GM19452 (cell line): Measurements from ENCODE around the gene FKBP1B.
"Not testable (repeated sequence)": the region's sequence is repeated elsewhere in the genome, so short reads cannot be mapped to it uniquely, and the experiment has no call there.

Source experiments
- ATAC-seq: cut with Tn5 transposase; IDR thresholded peaks from one replicate; pipeline ENCODE4 v1.9.1; 2021; ENCODE audit not compliant: unreplicated experiment

The FKBP1B gene

DNA sequence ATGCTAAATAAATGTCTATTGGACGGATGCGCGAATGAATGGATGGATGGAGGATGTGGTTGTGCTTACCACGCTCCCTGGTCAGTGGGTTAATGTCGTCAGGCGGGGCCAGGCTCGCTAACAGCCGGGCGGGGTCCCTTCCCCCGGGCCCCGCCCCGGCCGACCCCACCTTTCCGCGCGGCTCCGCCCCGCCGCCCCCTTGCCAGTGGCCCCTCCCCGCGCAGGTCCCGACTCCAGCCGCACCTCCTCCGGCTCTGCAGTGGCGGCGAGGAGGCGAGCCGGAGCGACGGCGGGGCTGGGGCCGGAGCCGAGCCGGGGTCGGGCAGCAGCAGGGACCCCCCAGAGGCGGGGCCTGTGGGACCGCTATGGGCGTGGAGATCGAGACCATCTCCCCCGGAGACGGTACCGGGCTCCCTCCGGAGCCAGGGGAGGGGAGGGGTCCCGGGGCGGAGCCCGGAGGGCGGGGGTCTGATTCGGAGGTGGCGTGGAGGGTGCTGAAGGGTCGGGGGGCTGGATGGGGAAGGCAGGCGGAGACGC is at the start of gene FKBP1B:
FKBP1B (plus strand) TSS at position 257 of the 537 bp plus-strand sequence; CDS start at position 366, 109 bp downstream.
- no peak for ATAC-seq

DNA sequence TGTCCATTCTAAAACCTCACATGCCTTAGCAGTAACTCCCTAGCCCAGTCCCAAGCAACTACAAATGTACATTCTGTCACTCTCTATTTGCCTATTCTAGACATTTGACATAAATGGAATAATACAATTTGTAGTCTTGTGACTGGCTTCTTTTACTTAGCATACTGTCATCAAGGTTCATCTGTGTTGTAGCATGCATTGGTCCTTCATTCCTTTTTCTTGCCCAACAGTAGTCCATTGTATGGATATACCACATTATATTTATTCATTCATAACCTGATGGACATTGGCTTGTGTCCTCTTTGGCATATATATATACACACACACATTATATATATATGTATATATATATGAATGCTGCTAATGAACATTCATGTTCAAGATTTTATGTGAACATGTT is 41.8 kb upstream of the FKBP1B start:
- no peak for ATAC-seq

DNA sequence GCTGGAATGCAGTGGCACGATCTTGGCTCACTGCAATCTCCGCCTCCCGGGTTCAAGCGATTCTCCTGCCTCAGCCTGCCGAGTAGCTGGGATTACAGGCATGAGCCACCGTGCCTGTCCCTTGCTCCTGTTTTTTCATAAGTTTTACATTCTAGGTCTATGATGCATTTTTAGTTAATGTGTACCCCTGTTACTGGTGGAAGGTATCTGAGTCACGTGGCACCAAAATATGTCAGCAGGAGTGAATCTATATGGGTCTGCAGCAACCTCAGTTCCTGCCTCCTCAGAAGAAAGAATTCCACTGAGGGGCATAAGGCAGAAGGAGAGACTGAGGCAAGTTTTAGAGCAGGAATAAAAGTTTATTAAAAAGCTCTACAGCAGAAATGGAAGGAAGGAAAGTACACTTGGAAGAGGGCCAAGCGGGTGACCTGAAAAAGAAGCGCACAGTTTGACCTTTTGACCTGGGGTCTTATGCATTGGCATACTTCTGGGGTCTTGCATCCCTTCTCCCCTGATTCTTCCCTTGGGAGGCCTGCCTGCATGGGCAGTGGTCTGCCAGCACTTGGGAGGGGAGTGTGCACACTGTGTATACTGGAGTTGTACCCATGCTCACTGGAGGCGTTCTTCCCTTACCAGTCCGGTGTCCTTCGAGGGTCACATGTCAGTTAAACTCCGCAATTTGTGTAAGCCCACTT is 40.7 kb upstream of the FKBP1B start:
- no peak for ATAC-seq

DNA sequence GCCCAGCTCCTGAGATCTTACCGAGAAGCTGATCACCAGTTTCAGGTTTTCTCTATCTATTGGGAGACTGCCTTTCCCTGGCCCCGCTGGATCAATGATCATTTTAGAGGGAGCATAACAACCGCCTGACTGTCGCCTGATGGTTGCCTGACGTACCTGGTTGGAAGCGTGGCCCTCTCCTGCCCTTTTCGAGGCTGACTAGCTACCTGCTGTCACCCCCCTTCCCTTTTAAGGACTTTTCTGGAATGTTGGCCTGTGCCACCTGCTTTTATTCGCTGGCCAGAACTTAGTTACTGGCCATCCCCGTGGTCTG is 40.2 kb upstream of the FKBP1B start:
- no peak for ATAC-seq

DNA sequence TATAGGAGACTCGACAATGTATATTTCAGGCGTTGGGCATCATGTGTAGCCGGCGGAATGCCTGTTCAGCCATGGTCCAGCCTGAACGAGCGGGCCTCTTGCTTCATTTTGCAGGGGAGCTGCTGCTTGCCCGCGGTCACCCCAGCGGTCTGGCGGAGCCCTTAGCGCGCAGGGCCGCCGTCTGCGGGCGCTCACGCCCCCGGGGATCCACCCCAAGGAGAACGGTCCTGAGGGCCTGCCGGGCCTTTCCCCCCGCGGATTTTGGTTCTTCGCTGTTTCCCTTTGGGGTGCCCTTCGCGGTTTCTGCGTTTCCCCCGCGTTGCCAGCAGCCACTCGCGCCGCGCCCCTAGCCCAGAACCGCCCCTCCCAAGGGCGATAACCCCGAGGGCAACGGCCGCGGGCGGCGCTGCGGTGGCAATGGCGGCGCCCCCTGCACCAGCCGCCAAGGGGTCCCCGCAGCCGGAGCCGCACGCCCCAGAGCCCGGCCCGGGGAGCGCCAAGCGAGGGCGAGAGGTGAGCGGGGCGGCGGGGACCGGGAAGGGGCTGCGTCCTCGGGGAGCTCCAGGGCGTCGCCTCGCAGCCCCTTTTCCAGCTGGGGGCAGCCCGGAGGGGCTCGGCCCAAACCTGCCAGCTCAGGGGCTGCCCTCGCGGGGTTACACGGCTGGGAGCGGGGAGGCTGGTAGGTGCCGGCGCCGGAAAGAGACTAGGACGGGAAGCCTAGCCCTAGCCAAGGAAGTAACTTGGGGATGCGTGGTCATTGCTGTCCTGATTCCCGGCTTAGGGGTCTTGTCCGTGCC is 39.7 kb upstream of the FKBP1B start, which contains the start of gene MFSD2B:
MFSD2B (plus strand) TSS at position 406 of the 797 bp plus-strand sequence; CDS start at position 418, 12 bp downstream.
- ATAC-seq: no peak

DNA sequence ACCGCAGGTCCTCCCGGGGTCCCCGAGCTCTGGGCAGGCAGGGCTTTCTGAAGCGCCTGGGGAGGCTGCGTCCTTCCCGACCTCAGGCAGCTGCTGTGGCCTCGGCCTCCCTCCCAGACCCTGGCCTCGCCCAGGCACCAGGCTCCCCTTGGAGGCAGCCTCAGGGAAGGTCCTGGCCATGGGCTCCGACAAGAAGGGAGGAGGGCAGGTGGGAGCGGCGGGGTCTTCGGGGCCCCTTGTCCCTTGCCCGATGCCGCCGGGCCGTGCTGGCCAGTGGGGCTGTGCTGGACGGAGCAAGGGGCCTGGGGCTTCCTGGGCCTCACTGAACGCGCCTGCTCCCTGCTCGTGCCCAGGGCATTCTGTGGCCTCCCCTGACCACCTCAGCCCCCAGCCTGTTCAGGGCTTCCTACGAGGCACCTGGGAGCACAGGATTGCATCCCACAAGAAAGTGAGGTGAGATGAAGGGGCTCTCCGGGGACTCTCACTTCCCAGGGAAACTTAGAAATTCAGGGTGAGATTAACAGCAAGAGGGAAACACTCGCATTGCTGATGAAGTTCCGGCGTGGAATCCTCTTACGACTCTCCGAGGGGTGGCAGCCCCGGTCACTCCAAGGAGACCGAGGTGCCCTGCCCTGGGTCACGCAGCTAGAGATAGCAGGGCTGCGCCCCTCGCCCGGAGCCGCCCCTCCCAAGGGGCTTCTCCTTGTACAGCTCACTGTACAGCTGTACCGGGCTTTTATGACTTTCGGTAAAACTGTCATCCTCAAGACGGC is 38.9 kb upstream of the FKBP1B start:
- no peak for ATAC-seq

DNA sequence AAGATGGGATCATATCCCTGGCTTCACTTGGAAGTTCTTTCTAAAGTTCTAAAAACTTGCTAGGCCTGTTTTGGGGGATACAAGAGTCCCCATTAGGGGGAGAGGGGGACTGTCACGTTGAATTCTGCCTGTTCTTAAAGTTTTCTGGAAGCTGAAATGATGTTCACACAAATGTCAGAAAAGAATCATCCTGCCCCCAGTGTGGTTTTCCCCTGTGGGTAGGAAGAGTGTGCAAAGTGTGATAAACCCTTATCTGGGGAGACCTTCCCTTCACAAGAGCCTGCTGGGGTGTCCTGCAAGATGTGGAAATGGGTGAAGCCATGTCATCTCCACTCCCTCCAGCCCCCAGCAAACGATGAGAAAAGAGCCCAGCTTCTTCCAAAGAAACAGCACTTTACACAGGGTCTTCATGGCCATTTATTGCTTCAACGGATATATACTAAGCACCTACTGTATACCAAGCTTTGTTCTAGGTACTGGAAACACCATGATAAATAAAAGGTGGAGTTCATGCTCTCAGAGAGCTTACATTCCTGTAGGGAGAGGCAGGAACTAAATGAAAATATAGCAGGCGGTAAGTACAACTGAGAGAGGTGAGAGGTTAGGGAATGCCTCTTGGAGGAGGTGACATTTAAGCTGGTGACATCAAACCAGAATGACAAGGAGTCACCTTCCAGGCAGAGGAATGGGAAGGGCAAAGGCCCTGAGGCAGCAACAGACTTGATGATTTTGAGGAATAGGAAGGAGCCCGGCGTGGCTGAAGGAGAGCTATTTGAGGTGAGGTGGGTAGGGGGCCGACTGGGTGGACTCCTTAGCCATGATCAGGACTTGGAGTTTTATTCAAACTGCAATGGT is 38.1 kb upstream of the FKBP1B start:
- ATAC-seq: no peak

DNA sequence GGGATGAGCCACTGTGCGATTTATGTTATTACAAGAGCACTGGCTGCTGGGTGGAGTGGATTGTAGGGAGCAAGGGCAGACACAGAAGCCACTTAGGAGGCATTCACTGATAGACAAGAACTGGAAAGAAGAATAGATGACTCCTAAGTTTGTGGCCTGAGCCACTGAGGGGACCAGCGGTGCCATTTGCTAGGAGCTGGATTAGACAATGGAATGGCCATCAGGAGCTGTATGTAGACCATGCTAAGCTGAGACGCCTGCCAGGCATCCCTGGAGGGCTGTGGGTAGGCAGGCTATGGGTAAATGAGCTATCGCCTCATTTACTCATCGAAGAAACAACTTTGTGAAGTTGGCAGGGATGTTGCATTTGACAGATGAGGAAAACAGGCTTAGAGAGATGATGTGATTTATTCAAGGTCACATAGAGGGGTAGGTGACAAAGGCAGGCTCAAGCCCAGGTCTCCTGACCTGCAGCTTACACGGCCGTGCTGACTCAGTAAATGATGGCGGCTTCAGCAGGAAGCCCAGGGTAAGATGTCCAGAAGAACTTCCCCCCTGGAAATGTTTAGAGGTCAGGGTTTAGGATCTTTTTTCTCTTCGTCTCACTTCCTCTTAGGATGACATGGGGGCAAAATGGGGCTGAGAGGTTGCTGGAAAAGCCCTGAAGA is 36.9 kb upstream of the FKBP1B start:
- ATAC-seq: no peak

DNA sequence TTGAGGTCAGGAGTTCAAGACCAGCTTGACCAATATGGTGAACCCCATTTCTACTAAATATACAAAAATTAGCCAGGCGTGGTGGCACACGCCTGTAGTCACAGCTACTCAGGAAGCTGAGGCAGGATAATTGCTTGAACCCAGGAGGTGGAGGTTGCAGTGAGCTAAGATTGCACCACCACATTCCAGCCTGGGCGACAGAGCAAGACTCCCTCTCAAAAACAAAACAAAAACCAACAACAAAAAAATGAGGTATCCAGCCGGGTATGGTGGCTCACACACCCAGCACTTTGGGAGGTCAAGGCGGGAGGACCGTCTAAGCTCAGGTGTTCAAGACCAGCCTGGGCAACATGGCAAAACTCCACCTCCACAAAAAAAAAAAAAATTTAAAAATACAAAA is 34.6 kb upstream of the FKBP1B start:
- not testable (repeated sequence) for ATAC-seq

DNA sequence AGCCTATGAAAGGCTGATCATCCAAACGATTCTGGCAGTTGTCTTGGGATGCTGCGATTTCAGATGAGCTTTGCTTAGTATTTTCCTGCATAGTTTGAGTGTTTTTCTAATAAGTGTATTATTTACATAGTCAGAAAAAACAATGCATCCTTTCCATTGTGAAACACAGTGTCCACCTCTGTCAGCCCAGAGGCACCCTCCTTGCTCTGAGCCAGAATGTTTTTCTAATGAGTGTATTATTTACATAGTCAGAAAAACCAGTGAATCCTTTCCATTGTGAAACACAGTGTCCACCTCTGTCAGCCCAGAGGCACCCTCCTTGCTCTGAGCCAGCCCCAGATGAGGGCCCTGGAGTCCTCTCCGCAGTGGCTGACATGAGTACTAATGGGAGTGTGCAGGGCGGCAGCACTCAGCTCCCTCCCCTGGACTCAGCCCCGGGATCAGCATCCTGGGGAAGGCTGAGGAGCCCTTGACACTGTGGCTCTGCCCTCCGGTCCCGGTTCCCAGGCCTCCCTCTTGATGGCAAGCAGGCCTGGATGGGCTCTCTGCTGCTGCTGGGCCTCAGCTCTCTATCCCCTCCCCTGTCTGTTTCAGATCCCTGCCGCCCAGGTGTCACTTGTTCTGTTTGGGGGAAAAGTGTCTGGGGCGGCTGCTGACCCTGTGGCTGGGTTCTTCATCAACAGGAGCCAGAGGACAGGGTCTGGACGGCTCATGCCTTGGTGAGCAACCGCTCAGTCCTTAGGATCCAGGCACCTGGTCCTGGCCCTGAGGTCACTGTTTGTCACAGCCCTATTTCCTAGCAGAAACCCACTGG is 33.8 kb upstream of the FKBP1B start:
- no peak for ATAC-seq

DNA sequence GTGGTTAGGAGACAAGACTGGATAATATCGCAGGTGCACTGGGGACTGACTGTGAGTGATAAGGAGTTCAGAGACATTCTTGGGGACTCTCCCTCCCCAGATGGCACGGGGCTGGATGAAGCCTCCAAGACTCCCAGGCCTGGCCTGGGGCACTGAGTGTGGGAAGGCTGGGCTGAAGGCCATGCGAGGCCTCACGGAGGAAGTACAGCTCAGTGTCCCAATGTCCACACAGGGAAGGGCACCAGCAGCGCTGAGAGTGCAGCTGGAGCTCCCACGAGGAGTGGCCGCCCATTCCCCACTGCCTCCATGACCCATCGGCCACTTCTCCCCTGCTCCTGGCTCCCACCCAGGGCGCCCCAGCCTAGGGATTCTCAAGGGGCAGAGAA is 33.2 kb upstream of the FKBP1B start:
- no peak for ATAC-seq

DNA sequence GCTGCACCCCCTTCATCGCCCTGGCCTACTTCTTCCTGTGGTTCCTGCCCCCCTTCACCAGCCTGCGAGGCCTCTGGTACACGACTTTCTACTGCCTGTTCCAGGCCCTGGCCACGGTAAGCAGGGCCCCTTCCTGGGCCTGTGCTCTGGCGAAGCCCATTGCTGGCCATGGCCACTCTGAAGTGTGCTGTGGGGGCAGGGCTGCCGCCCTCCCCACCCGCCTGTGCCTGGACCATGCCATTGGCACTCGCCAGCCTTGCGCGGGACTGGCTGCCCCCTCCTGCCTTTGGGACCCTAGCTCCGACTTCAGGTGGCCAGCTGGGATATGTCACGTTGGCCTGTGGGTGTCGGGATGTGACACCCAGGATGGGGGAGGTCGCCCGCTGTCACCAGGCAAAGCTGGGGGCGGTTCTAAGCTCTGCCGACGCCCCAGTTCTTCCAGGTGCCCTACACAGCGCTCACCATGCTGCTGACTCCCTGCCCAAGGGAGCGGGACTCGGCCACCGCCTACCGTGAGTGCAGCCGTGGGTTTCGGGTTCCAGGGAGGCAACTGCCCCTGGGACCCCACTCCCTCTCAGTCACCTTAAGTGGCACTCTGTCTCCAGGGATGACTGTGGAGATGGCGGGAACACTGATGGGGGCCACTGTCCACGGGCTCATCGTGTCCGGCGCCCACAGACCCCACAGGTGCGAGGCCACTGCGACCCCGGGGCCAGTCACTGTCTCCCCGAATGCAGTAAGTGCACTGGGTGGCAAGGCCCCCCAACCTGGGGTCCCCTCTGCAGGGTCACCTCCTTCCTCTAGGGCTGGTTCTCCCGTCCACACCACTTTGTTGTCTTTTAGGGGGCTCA is 32.5 kb upstream of the FKBP1B start:
- ATAC-seq: no peak

DNA sequence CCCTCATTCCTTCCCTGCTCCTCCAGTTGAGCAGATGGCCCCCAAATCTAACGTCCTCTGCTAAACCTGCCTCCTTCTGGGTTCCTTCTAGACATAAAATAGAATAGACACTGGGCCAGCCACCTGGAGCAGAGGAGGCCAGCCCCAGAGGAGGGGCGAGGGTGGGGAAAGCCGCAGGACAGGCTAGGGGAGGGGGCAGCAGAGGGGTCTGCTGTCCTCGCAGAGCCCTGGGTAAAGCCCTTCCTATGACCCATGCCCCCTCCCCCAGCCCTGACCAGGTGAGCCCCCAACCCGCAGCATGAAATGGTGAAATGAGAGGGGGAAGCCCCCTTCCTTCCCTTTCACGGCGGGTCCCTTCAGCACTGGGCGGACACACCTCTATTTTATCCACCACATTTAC is 31.8 kb upstream of the FKBP1B start:
- ATAC-seq: no peak

DNA sequence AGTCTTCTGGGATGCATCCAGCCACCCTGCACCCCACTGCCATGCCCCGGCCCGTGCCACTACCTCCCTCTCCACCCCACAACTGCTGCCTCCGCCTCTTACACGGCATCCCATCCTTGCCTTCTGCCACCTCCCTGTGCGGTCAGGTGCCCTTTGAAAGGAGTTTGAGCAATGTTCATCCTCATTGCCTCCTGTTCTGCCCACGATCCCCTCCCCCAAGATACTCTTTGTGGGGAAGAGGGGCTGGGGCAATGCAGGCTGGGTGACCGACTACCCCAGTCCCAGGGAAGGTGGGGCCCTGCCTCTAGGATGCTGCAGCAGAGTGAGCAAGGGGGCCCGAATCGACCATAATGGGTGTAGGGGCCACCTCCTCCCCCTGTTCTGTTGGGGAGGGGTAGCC is 31.3 kb upstream of the FKBP1B start:
- no peak for ATAC-seq

DNA sequence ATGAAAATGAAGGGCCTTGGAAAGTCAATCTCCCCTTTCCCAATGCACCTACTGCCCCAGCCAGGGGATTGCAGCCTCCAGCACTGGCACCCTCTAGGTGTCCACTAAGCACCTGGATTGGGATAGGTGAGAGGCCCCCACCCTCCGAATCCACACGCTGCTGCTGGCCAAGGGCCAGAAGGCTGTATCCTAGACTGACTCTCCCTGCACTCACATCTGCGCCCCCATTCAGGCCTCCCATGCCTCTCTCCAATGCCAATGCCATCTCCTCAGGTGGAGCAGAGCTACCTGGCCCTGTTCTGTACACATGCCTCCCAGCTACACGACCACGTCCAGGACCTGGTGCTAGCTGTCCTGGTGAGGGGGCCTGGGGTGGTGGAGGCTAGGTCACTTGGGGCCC is 29.8 kb upstream of the FKBP1B start:
- ATAC-seq: no peak

DNA sequence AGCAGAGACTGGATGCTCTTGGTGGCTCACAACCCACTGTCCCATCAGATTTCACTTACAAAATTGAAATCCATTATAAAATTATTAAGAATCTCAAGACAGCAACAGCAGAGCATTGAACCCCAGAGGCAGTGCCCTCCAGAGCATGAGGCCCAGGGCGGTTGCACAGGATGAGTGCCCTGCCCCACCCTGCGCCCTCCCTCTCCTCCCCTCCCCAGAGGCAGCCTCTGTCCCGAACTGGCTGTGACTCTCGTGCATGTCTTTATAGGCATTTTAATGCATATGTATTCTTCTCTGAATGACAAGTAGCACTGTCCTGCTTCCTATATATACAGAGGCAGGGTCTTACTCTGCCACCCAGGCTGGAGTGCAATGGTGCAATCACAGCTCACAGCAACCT is 29.3 kb upstream of the FKBP1B start:
- ATAC-seq: no peak

DNA sequence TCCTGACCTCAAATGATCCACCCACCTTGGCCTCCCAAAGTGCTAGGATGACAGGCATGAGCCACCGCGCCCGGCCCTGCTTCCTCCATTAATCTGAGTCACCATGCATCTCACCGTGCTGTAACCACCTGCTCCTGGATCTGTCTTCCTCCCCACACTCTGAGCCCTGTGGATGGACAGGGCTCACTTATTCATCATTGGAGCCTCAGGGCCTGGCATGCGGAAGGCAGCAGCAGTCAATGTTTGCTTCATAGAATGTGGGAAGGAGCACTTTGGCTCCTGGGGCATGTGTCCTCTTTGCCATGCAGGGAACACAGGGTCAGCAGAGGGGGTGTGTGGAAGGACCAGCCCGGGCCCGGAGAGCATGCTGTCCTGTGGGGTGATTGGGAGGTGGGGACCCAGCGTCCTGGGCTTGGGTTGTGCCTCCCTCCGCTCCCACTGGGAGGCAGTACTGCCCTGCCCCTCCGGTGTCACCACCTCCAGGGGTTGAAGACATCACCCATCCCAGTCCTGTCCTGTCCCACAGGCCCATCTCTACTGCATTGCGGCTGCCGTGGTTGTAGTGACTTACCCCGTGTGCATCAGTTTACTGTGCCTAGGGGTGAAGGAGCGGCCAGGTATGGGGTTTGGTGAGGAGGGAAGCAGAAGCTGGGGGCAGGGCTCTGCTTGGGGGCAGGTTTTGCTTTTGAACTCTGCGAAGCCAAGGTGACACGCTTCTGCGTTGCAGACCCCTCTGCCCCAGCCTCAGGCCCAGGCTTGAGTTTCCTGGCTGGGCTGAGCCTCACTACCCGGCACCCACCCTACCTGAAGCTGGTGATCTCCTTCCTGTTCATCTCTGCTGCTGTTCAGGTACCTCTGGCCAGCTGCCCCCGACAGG is 28.2 kb upstream of the FKBP1B start:
- no peak for ATAC-seq
